ENCODE data around the gene LAMB1.
A peak's percentile ranks its signal among the peaks of the same experiment; 100 is the strongest.

Gene LAMB1

DNA sequence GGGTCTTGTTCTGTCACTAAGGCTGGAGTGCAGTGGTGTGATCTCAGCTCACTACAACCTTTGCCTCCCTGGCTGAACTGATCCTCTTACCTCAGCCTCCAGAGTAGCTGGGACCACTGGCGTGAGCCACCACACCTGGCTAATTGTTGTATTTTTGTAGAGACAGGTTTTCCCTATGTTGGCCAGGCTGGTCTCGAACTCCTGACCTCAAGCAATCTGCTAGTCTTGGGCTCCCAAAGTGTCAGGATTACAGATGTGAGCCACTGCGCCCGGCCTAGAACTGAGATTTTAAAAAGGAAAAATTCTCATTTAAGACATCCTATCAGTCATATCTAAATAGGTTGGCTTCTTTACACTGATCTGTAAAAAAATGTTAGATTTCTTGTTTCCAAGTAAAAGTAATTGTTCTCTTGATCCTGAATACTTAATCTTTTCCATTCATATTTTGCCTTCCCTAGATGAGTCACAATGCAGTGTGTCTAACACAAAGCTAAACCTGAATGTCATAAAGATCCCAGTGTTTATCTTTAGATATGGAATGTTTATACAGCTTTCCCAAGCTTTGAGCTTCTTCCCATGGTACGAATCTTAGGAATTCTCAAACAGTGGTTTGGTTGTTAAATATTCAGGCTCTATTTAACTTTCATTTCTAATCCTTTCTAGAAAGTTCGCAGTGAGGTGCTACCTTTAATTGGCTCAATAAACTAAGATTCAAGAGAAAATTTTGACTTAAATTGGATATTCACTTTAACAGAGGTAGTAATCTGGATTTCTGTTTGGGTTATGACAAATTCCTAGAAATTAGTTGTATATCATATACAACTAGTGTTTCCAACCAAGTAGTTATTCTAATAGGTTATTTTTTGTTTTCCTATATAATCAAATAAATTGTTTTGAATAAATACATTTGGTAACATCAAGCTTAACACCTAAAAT is 12.1 kb upstream of the LAMB1 start:
- H3K4me1 ChIP-seq (ENCODE audit: low read length), result no peaks in the 10 kb centered on the region
- no peaks in the 10 kb centered on the region for H3K27me3 ChIP-seq (replicated peaks; ENCODE audit: insufficient read depth, low read length)
- H3K9me2 ChIP-seq (replicated peaks; ENCODE audit: insufficient read depth, low read length), result no peaks in the 10 kb centered on the region
- H3K27ac ChIP-seq (ENCODE audit: low read length), result no peak overlapping the region
- no peak overlapping the region for H2AFZ ChIP-seq (ENCODE audit: low read length)
- H3K4me3 ChIP-seq (ENCODE audit: low read length), result no peak overlapping the region
- H3K9ac ChIP-seq (ENCODE audit: low read length), result no peak overlapping the region
- no peaks in the 10 kb centered on the region for H3K36me3 ChIP-seq (replicated peaks; ENCODE audit: insufficient read depth, low read length)
- H4K20me1 ChIP-seq (ENCODE audit: insufficient read depth, low read length), result no peaks in the 10 kb centered on the region
- TF ChIP-seq, protein P1, sequence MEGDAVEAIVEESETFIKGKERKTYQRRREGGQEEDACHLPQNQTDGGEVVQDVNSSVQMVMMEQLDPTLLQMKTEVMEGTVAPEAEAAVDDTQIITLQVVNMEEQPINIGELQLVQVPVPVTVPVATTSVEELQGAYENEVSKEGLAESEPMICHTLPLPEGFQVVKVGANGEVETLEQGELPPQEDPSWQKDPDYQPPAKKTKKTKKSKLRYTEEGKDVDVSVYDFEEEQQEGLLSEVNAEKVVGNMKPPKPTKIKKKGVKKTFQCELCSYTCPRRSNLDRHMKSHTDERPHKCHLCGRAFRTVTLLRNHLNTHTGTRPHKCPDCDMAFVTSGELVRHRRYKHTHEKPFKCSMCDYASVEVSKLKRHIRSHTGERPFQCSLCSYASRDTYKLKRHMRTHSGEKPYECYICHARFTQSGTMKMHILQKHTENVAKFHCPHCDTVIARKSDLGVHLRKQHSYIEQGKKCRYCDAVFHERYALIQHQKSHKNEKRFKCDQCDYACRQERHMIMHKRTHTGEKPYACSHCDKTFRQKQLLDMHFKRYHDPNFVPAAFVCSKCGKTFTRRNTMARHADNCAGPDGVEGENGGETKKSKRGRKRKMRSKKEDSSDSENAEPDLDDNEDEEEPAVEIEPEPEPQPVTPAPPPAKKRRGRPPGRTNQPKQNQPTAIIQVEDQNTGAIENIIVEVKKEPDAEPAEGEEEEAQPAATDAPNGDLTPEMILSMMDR (IDR thresholded peaks at IDR 0.05; ENCODE audit: low read length), result no peak
- TF ChIP-seq EZH2 (optimal IDR thresholded peaks at IDR 0.05; ENCODE audit: low read depth, low read length), result no peak
- no peak for TF ChIP-seq EZH2phosphoT487 (IDR thresholded peaks at IDR 0.05; ENCODE audit: low read length)
- H3K4me2 ChIP-seq (ENCODE audit: low read depth, low read length), result no peak overlapping the region
- H3K9me3 ChIP-seq (replicated peaks; ENCODE audit: insufficient read depth, low read length), result no peaks in the 10 kb centered on the region
- no peaks in the 10 kb centered on the region for H3F3A ChIP-seq (ENCODE audit: insufficient read depth, low read length)
- H3K79me2 ChIP-seq (ENCODE audit: low read length), result no peaks in the 10 kb centered on the region
- no peak for DNase-seq

DNA sequence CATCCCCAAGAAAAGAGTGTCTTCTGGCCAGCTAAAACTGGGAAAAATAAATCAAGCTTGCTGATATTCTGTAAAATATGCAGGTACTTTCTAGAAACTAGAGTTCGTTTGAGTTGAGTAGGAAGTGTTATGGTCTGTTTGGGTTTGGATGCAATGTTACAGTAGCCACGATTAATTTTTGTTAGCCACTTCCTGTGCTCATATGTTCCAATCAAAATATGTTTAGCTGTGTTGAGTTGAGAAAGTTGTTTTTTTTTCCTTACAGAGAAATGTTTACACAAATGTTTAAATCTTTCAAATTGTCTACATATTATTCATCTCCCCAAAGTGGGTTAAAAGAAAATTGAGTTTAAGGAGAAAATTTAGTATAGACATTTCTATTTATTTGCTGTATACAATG is 11.3 kb upstream of the LAMB1 start:
- H3K9me2 ChIP-seq (replicated peaks; ENCODE audit: insufficient read depth, low read length), result no peaks in the 10 kb centered on the region
- no peak overlapping the region for H3K27ac ChIP-seq (ENCODE audit: low read length)
- H3K36me3 ChIP-seq (replicated peaks; ENCODE audit: insufficient read depth, low read length), result no peaks in the 10 kb centered on the region
- no peaks in the 10 kb centered on the region for H3K27me3 ChIP-seq (replicated peaks; ENCODE audit: insufficient read depth, low read length)
- no peaks in the 10 kb centered on the region for H3F3A ChIP-seq (ENCODE audit: insufficient read depth, low read length)
- H3K9me3 ChIP-seq (replicated peaks; ENCODE audit: insufficient read depth, low read length), result no peaks in the 10 kb centered on the region
- no peak overlapping the region for H3K4me3 ChIP-seq (ENCODE audit: low read length)
- no peak overlapping the region for H3K4me2 ChIP-seq (ENCODE audit: low read depth, low read length)
- no peaks in the 10 kb centered on the region for H4K20me1 ChIP-seq (ENCODE audit: insufficient read depth, low read length)
- TF ChIP-seq EZH2 (optimal IDR thresholded peaks at IDR 0.05; ENCODE audit: low read depth, low read length) (no peak), EZH2phosphoT487 (IDR thresholded peaks at IDR 0.05; ENCODE audit: low read length) (no peak)
- TF ChIP-seq, protein P1 (IDR thresholded peaks at IDR 0.05; ENCODE audit: low read length), result no peak
- no peak overlapping the region for H3K9ac ChIP-seq (ENCODE audit: low read length)
- no peaks in the 10 kb centered on the region for H3K79me2 ChIP-seq (ENCODE audit: low read length)
- DNase-seq, result no peak
- H3K4me1 ChIP-seq (ENCODE audit: low read length), result no peaks in the 10 kb centered on the region
- no peak overlapping the region for H2AFZ ChIP-seq (ENCODE audit: low read length)

DNA sequence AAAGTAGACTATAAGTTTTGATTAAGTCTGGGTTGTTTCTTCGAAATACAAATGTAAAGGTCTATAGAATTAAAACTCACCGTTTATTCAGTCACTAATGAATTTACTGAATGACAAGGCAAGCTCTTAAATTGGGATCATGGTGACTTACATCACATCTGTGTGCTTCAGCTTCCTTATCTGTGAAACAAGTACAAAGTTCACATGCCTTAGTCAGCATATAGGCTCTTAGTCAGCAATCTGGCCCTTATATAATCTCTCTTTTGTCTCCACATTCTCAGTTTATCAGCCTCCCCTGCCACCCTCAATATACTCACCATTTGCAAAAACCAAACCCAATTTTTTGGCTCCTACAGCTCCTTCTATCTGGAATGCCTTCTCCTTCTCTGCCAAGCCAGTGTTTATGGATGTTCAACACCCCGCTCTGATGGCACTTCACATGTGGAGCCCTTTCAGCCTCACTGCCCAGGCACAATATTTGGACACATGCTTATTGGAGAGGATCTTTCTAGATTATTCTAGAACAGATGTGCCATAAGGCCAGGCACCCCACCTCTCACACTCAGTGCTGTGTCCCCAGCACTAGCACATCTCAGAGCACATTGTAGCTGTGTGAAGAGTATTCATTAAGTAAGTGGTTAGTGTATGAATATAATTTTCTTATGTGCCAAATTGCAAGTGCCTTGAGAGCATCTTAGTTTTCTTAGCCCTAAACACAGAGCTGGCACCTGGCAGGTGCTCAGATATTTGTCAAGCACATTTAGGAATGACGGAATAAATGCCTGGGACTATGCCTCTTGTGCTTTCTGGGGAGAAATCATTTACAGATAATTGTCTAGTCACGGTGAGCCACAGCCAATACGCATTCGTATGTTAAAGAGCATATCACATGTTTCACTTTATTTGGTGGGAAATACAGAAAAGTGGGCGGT is 9.8 kb upstream of the LAMB1 start:
- DNase-seq, result peak; percentile 27
- TF ChIP-seq EZH2phosphoT487 (IDR thresholded peaks at IDR 0.05; ENCODE audit: low read length) (no peak), EZH2 (optimal IDR thresholded peaks at IDR 0.05; ENCODE audit: low read depth, low read length) (no peak)
- TF ChIP-seq, protein P1 (IDR thresholded peaks at IDR 0.05; ENCODE audit: low read length), result no peak
- H3K9me2 ChIP-seq (replicated peaks; ENCODE audit: insufficient read depth, low read length), result no peaks in the 10 kb centered on the region
- no peaks in the 10 kb centered on the region for H3K79me2 ChIP-seq (ENCODE audit: low read length)
- H3K9ac ChIP-seq (ENCODE audit: low read length), result no peak overlapping the region
- H3F3A ChIP-seq (ENCODE audit: insufficient read depth, low read length), result no peaks in the 10 kb centered on the region
- H3K27me3 ChIP-seq (replicated peaks; ENCODE audit: insufficient read depth, low read length), result no peaks in the 10 kb centered on the region
- H4K20me1 ChIP-seq (ENCODE audit: insufficient read depth, low read length), result no peaks in the 10 kb centered on the region
- no peaks in the 10 kb centered on the region for H3K36me3 ChIP-seq (replicated peaks; ENCODE audit: insufficient read depth, low read length)
- H2AFZ ChIP-seq (ENCODE audit: low read length), result no peak overlapping the region
- no peak overlapping the region for H3K4me3 ChIP-seq (ENCODE audit: low read length)
- H3K4me2 ChIP-seq (ENCODE audit: low read depth, low read length), result no peak overlapping the region
- no peak overlapping the region for H3K27ac ChIP-seq (ENCODE audit: low read length)
- H3K4me1 ChIP-seq (ENCODE audit: low read length), result no peaks in the 10 kb centered on the region
- H3K9me3 ChIP-seq (replicated peaks; ENCODE audit: insufficient read depth, low read length), result no peaks in the 10 kb centered on the region

All from MM.1S (cell line).